ENCODE data around the gene CXCR6.
A peak's percentile ranks its signal among the peaks of the same experiment; 100 is the strongest.

The CXCR6 gene

GRCh38 chr3:45948881-45949280, 5.6 kb downstream of the CXCR6 start:
- no peak for DNase-seq (ENCODE audit: low spot score)

DNA sequence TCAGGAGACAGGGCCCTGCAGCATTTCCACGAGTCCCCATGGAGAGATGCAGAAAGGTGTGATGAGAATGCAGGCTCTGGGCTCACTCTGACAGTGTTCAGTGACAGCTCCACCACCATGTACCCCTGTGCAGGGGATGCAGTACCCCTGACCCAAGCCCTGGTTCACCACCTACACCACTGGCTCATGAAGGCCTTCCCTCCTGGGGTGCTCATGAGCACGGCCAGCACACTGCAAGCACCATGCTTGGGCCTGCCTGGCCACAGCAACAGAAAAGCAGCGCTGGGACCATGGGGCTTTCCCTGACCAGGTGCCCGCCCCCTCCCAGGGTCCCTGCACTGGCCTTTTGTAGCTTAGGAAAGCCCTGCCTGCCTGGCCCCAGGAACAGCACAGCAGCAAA, 6.2 kb downstream of the CXCR6 start:
- no peak for DNase-seq (ENCODE audit: low spot score)

DNA sequence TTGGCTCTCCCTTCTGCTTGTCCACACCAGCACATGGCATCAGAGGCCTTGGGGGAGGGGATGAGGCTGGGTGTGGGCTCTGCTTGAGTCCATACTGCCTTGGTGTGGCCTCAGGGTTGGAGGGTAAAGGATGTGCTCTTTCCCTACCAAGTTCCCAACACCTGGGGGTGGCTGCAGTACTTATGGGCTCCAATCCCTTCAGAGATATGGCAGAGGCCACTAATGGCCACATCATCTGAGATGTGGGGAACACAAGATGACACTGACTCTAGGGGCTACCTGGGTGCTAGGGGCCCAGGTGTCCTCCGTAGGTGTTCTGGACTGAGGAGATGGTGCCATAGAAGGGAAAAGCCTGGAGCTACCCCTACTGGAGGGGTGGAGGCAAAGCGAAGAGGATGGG, 6.9 kb downstream of the CXCR6 start:
- no peak for DNase-seq (ENCODE audit: low spot score)

DNA sequence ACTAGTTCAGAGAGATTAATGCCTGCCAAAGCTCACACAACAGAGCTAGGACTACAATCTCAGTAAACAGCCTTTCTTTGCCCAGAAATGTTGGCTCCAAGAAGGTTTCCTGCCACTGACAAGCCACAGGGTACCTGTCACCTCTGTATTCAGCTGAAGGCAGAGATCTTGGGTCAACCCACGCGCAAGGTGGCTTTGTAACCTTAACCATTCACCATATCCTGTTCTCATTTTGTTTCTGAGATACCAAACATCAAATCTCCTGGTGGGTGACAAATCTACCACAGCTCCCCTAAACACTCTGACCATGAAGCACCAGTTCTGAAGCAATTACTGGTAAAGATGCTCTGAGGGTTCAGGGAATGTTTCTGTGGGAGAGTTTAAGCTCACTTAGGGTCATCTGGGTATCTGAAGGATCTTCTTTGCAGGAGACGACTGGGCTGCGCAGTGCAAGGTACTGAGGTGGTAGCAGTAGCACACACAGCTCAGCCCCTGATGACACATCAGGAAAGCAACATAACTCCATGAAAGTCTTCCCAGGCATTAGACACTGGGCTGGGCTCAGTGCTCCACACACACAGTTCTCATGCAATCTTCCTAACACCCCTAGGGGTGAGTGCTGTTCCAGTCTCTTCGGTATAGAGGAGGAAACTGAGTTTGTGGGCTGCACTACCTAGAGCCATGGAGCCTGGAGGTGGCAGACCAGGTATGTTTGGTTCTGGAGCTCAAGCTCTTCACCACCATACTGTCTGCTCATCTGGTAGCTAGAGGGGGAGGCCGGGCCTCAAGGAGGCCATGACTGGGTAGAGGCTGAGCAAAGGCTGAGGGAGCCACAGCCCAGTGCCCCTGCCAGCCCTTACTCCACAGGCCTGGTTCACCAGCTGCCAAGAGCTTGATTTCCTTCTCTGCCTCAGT, 7.7 kb downstream of the CXCR6 start:
- no peak for DNase-seq (ENCODE audit: low spot score)

DNA sequence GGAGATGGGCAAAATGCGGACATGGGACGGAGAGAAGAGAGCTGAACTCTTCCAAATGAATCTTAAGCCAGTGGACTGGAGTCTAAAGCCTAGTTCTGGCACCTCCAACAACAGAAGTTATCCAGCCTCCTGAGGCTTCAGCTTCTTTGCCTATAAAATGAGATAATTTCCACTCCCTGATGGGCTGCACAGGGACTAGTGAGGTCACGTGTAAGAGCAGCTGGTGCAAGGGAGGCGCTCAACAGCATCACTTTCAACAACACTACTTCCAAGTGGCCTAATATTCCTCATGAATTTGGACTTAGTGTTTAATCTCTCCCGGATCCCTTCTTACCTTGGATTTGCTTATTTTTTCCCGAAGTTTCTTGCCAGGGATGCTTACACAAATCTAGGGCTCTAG, 8.7 kb downstream of the CXCR6 start:
- DNase-seq (ENCODE audit: low spot score), result peak; percentile 54

- DNase-seq (ENCODE audit: low spot score), result no peak
Observed at GRCh38 chr3:45952456-45952855, 9.2 kb downstream of the CXCR6 start.

DNA sequence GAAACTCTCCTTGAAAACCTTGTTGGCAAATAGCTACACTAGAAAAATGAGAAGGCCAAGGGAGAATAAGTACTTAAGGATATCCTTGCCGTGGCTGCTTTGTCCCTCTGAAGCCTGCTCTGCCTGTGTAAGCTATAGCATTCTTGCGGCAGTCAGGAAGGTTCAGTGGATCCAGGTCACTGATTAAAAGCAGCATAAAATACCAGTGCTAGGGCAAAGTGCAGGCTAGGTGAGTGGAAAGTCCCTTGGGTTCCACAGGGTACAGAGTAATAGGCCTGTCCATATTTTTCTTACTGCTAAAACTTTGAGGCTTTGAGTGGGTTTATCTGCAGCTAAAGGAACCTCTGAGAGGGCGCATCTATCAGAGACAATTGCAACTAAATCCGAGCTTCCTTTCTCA, 10.3 kb downstream of the CXCR6 start:
- DNase-seq (ENCODE audit: low spot score), result no peak

GRCh38 chr3:45954306-45954705, 11.0 kb downstream of the CXCR6 start:
- no peak for DNase-seq (ENCODE audit: low spot score)

GRCh38 chr3:45955017-45955647, 11.9 kb downstream of the CXCR6 start:
- no peak for DNase-seq (ENCODE audit: low spot score)

DNA sequence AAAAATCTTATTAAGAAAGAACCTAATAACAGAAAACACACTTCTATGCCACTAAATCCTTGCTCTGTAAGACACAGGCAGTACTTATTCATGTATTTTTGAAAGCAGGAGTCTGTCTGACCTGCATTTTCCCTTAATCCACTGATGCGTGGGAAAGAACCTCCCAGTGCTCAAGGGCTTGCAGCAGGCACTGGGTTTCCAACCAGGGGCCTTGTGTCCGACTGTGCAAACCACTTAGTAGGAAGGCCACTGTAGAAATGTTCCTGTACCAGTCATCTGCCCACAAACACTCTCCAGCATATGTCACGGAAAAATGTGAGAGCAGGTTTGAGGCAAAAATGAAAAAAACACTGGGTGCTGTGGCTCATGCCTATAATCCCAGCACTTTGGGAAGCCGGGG, 12.4 kb downstream of the CXCR6 start:
- DNase-seq (ENCODE audit: low spot score), result no peak

GRCh38 chr3:45957586-45957985, 14.3 kb downstream of the CXCR6 start:
- DNase-seq (ENCODE audit: low spot score), result no peak

DNA sequence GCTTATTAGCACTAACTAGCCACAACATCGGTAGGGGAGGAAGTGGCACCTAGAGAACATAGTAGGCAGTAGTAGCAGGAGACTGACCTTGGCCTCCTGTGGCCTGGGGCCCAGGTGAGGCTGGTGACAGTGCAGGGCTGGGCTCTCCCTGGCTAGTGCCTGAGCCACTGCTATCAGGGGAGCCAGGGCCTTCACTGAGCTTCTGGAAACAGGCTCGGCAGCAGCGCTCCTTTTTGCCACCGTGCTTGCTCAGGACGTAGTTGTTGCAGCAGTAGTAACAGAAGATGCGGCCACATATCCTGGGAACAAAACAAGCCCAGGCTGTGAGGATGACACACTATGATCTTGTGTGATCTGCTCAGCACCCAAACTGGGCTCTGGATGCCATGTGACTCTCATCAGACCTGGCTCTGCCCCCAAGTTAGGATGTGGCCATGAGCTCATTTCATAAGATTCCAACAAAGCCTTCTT, 15.1 kb downstream of the CXCR6 start:
- no peak for DNase-seq (ENCODE audit: low spot score)

DNA sequence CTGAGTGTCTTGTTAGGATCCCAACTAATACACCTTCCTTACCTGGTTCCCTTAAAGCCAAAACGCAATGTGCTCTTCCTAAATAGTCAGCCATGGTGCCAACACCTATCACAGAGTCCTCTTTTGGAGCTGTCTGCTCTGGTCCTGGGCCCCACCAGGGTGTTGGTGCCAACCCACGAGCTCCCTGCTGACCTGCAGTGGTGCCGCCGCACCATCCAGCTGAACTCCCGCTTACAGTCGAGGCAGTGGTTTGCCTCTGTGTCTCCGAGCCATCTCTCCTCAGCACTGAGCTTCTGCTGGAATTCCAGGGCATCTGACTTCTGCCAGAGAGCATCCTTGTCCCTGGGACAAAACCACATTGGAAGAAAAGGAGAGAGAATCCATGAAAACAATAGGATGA, 15.9 kb downstream of the CXCR6 start:
- DNase-seq (ENCODE audit: low spot score), result no peak

DNA sequence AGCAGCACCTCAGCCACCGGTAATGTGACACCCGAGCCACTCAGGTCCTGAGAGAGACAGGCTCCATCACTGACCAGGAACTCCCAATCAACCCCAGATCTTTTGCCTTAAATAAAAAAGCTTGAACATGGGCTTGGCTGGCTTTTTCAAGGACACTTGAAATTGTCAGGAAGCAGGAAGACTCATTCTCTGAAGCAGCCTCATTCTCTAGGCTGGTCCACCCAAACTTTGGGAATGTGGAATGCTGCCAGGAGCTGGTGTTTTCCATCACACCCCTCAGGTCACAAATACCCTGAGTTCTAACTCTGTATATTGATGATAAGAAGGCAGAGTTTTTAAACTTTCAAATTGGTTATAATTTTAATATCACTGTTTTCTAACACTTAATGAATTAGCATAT, 17.0 kb downstream of the CXCR6 start:
- DNase-seq (ENCODE audit: low spot score), result no peak

GRCh38 chr3:45962033-45962432, 18.8 kb downstream of the CXCR6 start:
- DNase-seq (ENCODE audit: low spot score), result no peak

DNA sequence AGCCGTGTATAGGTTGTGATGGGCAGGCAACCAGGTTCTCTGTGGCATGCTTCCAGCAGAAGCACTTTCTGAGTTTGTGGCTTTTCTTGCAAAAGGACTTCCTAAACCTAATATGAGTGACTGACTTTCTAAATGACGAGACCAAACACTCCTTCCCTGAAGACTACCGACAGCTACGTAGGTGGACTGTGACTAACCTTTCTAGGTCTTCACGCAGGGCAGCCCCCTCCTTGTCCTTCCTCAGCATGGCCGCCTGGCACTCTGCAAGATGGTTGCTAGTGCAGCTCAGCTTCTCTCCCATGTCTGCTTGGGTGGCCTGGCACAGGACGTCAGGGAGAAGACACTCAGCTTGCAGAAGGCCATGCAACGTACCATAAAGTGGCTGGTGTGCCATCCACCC, 20.9 kb downstream of the CXCR6 start:
- no peak for DNase-seq (ENCODE audit: low spot score)

- DNase-seq (ENCODE audit: low spot score), result no peak
Observed at GRCh38 chr3:45965253-45965652, 22.0 kb downstream of the CXCR6 start.

DNA sequence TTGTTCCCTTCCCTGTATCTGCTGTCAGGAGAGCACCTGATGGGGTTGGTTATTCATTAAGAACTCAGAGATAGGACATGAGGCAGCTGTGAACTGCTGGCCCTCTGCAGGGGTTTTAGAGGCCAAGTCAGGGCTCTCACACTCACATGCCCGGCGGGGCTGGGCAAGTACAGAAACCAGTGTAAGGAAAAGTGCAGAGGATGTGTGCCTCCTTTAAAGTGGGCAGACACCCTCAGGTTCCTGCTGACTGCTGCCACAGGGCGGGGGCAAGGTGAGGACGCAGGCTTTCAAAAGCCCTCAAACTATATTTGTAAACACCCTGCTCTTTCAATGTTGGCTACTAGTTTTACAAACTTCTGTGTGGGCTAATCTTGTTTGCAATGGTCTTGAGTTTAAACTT, 22.4 kb downstream of the CXCR6 start:
- DNase-seq (ENCODE audit: low spot score), result no peak

DNA sequence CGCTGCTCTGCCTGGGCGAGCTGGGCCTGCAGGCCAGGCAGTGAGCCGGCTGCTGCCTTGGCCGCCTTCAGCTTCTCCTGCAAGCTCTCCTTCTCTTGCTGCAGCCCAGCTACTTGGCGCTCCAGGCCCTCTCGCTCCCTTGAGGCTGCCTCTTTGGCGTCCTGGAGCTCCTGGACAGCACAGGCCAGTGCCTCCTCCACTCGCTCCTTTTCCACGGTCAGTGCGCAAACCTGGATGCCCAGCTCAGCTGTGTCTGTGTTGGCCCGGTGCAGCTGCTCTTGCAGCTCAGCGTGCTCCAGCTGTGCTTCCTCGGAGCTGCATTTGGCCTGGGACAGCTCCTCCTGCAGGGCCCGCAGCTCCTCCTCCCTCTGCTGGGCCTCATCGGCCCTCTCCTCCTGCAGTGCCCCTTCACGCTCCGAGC, 23.1 kb downstream of the CXCR6 start:
- no peak for DNase-seq (ENCODE audit: low spot score)

DNA sequence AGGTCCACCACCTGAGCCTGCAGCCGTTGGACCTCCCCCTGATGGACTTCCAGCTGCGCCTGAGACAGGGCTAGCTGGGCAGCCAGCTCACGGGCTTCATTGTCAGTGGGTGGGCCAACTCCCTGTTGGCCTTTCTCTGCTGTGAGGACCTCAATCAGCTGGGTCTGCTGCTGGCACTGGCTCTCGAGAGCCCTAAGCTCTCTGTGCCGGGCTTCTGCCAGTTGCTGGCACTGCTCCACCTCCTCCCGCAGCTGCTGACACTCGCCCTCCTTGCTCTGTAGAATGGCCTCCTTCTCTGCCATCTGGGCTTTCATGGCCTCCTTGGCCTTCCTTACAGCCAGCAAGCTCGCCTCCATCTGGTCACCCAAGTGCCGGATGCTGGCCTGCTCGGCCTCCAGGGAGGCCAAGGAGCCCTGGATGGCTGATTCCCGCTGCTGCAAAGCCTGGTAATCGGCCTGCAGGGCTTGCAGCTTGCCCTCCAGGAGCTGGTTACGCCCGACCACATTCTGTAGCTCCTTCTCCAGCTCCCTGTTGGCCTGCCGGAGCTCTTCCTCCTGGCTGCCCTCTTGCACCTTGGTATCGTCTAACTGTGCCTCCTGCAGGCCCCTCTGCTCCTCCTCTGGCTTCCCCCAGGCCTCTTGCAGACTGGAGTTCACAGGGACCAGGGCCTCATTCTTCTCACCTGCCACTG, 23.8 kb downstream of the CXCR6 start:
- no peak for DNase-seq (ENCODE audit: low spot score)

GRCh38 chr3:45967724-45968123, 24.5 kb downstream of the CXCR6 start:
- no peak for DNase-seq (ENCODE audit: low spot score)

GRCh38 chr3:45968149-45968548, 24.9 kb downstream of the CXCR6 start:
- DNase-seq (ENCODE audit: low spot score), result no peak

DNA sequence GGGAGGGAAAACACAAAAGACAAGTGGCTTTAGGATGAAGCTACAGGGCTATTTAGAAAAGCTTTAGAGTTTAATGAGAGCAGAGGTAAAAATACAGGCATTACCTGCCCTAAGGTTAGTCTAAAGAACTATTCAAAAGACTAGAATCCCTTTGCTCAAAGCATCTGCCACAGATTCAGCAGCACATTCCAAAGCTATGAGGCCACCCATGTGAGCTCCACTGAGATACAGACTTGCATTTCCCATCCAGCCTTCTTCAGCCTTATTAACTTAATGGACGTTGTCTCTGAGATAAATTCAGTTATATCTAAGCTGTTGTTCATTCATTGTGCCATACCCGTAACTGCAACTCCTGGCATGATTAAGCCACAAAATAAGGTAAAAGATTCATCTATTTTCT, 25.4 kb downstream of the CXCR6 start:
- DNase-seq (ENCODE audit: low spot score), result no peak
